B cell (primary cell): ENCODE results near the gene AGFG2. TPM values are rescaled to one million over a fixed set of nuclear protein-coding genes. Genes with fewer than 3 reads are reported as not detected.

ENCODE experiments used
- ATAC-seq: fragments of 200-7000 bp; cut with Tn5 transposase; one replicate; pipeline ENCODE4 v1.10.0; 2021; ENCODE audit warnings: low read depth, mild to moderate bottlenecking, moderate number of reproducible peaks, moderate library complexity
- CTCF ChIA-PET: fragments of 350-600 bp; sonication (Branson Sonifier 250); formaldehyde crosslinking; loops from one replicate; lab custom pipeline; 2021; ENCODE audit warnings: antibody characterized with exemption, inconsistent platforms; lab: Charles Lee
- POLR2A ChIA-PET: fragments of 350-600 bp; sonication (Branson Sonifier 250); formaldehyde crosslinking; loops from one replicate; lab custom pipeline; 2021; ENCODE audit warnings: antibody characterized with exemption; lab: Charles Lee
- DNase-seq: peaks from one replicate; pipeline ENCODE4 v3.0.0; 2013
- H2AFZ ChIP-seq: 2 replicates; pipeline ENCODE4 v1.6.1; 2012; ENCODE audit warnings: mild to moderate bottlenecking, low read depth, low read length; ENCODE audit not compliant: insufficient read depth, poor library complexity, severe bottlenecking
- H3K27ac ChIP-seq, 2 donors: 1 replicate in 1 of 2; 2 replicates in 1 of 2; pipeline ENCODE4 v1.5.1; 2012 to 2013; ENCODE audit warnings: low read length in 2 of 2, mild to moderate bottlenecking in 2 of 2, moderate library complexity in 1 of 2
- H3K27me3 ChIP-seq, 4 experiments: fragments of 200-600 bp in 1 of 4; sonication (generic) in 1 of 4; replicated peaks in 1 of 4; 1 replicate in 2 of 4; 2 replicates in 2 of 4; pipeline versions ENCODE4 v1.6.1 to v1.7.0; 2013 to 2016; ENCODE audit warnings: low read length in 3 of 4, mild to moderate bottlenecking in 2 of 4, mixed read lengths in 1 of 4, moderate library complexity in 1 of 4; ENCODE audit not compliant: insufficient read depth in 4 of 4, control insufficient read depth in 3 of 4; ENCODE audit errors: control extremely low read depth in 1 of 4
- H3K36me3 ChIP-seq, 2 experiments: replicated peaks in 1 of 2; 1 replicate in 1 of 2; 2 replicates in 1 of 2; pipeline versions ENCODE4 v1.6.1 to v1.7.1; 2013; ENCODE audit warnings: low read length in 1 of 2; ENCODE audit not compliant: insufficient read depth in 2 of 2, control insufficient read depth in 1 of 2; ENCODE audit errors: control extremely low read depth in 1 of 2, extremely low read depth in 1 of 2
- H3K4me1 ChIP-seq, 2 donors: fragments of 200-600 bp in 1 of 2; sonication (generic) in 1 of 2; 1 replicate in 1 of 2; 2 replicates in 1 of 2; pipeline versions ENCODE4 v1.5.1 to v1.6.1; 2013 to 2017; ENCODE audit warnings: low read length in 2 of 2; ENCODE audit not compliant: control insufficient read depth in 2 of 2, insufficient read depth in 2 of 2
- H3K4me2 ChIP-seq: replicated peaks from 2 replicates; pipeline ENCODE3; 2012; ENCODE audit warnings: mild to moderate bottlenecking, low read depth, low read length; ENCODE audit not compliant: poor library complexity, severe bottlenecking
- H3K4me3 ChIP-seq, 5 experiments: fragments of 200-600 bp in 1 of 5; sonication (generic) in 1 of 5; 1 replicate in 3 of 5; 2 replicates in 2 of 5; pipeline versions ENCODE4 v1.5.1 to v1.7.0; 2011 to 2016; ENCODE audit warnings: low read length in 4 of 5, mild to moderate bottlenecking in 4 of 5, low read depth in 2 of 5, control low read depth in 1 of 5, moderate library complexity in 1 of 5; ENCODE audit not compliant: insufficient read depth in 1 of 5; ENCODE audit errors: control extremely low read depth in 1 of 5, extremely low read depth in 1 of 5
- H3K79me2 ChIP-seq: fragments of 200-600 bp; sonication (generic); one replicate; pipeline ENCODE4 v1.6.0; 2016; ENCODE audit warnings: low read length; ENCODE audit not compliant: control insufficient read depth, insufficient read depth
- H3K9ac ChIP-seq: fragments of 200-600 bp; sonication (generic); 2 replicates; pipeline ENCODE4 v1.6.1; 2017; ENCODE audit warnings: mild to moderate bottlenecking, low read length, moderate library complexity
- H3K9me3 ChIP-seq, 3 donors: one replicate each; pipeline versions ENCODE4 v1.6.1 to v1.7.1; 2013; ENCODE audit warnings: low read length in 2 of 3; ENCODE audit not compliant: control insufficient read depth in 2 of 3, insufficient read depth in 1 of 3; ENCODE audit errors: control extremely low read depth in 1 of 3
- H4K20me1 ChIP-seq: 2 replicates; pipeline ENCODE4 v1.6.0; 2012; ENCODE audit warnings: mild to moderate bottlenecking, low read length; ENCODE audit not compliant: insufficient read depth, control insufficient read depth, poor library complexity, severe bottlenecking
- H3K27ac Mint-ChIP-seq: one replicate; pipeline ENCODE4 v1.8.0; 2021; ENCODE audit warnings: mixed read lengths
- H3K27me3 Mint-ChIP-seq: one replicate; pipeline ENCODE4 v1.8.0; 2021; ENCODE audit warnings: mixed read lengths
- H3K4me1 Mint-ChIP-seq: one replicate; pipeline ENCODE4 v1.8.0; 2021; ENCODE audit warnings: mixed read lengths
- H3K4me3 Mint-ChIP-seq: one replicate; pipeline ENCODE4 v1.8.0; 2021; ENCODE audit warnings: mixed read lengths
- H3K9me3 Mint-ChIP-seq: one replicate; pipeline ENCODE4 v1.8.0; 2022; ENCODE audit warnings: mixed read lengths; ENCODE audit not compliant: insufficient read depth
- CTCF ChIP-seq: fragments of 200-600 bp; IDR thresholded peaks from one replicate; pipeline ENCODE4 v1.8.0; 2022; ENCODE audit warnings: antibody characterized with exemption, mild to moderate bottlenecking
- EZH2 ChIP-seq: IDR thresholded peaks from 2 replicates; pipeline ENCODE4 v1.6.1; 2012; ENCODE audit warnings: borderline replicate concordance, low read depth, mild to moderate bottlenecking, moderate library complexity, low read length; ENCODE audit not compliant: insufficient read depth, poor library complexity, severe bottlenecking
- WGBS: methylation state at CpG from one replicate; pipeline ENCODE4 v1.1.5; 2013; ENCODE audit warnings: missing lambda C conversion rate; ENCODE audit not compliant: insufficient coverage; 5-methylcytosine and 5-hydroxymethylcytosine counted together
- intact Hi-C: fragments of 100-400 bp; cut with micrococcal nuclease; formaldehyde crosslinking; loops from one replicate; pipeline ENCODE4 v1.10.0; 2022
- polyA plus RNA-seq: library from polyadenylated mRNA; depleted of rRNA; stranded (reverse); fragments of >200 nt; gene quantifications from 2 replicates; pipeline ENCODE4 v1.2.3, GENCODE V29; 2012
- total RNA-seq, 2 donors: library from RNA; stranded (reverse); fragments of 120-200 nt in 1 of 2; gene quantifications; 1 replicate in 1 of 2; 2 replicates in 1 of 2; pipeline versions ENCODE4 v1.2.3 to v1.2.4, GENCODE V29; 2013 to 2022

Gene AGFG2
- total and polyA plus RNA-seq, 2 donors (not counting 1 experiment from before 2014, with no cell fraction given): 11.0 TPM

GRCh38 chr7:100606313-100606712 is 67.3 kb downstream of the AGFG2 start:
- 90% methylated on average over 11 of the region's 12 CpGs for WGBS
- Histone ChIP-seq H4K20me1 (no peaks in the 10 kb centered on the region), H2AFZ (no peak overlapping the region), H3K79me2 (no peaks in the 10 kb centered on the region), H3K27me3 (no peaks in the 10 kb centered on the region), H3K27ac (no peak overlapping the region), H3K4me1 (peaks cover 15 to 27% of the 10 kb centered on the region in 2 donors), H3K9me3 (no peaks in the 10 kb centered on the region), H3K36me3 (no peaks in the 10 kb centered on the region), H3K9ac (no peak overlapping the region), H3K4me3 (no peak overlapping the region), H3K4me2 (no peak overlapping the region)
- intact Hi-C loops: no loop called here
- ChIA-PET POLR2A (interaction anchor here (0.6 to 2.0 kb wide), 3 partner anchors 20 to 141 kb away, joined by 3 to 18 read pairs (median 5); partner anchors contain the start of genes FBXO24 and LRCH4), CTCF (interaction anchor here (0.6 to 1.8 kb wide), 6 partner anchors 15 to 99 kb away, joined by 3 to 5 read pairs (median 3); partner anchors contain the start of genes FBXO24, LRCH4 and POP7)
- Mint-ChIP-seq H3K4me3 (peak overlapping the region; percentile 90), H3K27ac (no peak overlapping the region), H3K9me3 (no peaks in the 10 kb centered on the region), H3K27me3 (no peaks in the 10 kb centered on the region), H3K4me1 (peaks cover 14% of the 10 kb centered on the region)
- no peak for ATAC-seq
- TF ChIP-seq EZH2: no peak
- no peak for TF ChIP-seq CTCF
- DNase-seq: no peak

GRCh38 chr7:100607111-100607510 is 68.1 kb downstream of the AGFG2 start:
- H3K9me3 ChIP-seq: no peaks in the 10 kb centered on the region
- H3K4me3 Mint-ChIP-seq: peak overlapping the region; percentile 56
- H3K36me3 ChIP-seq: no peaks in the 10 kb centered on the region
- ATAC-seq: no peak
- intact Hi-C loops: no loop called here
- ChIA-PET CTCF (interaction anchor here (0.6 to 1.7 kb wide), 5 partner anchors 16 to 85 kb away, joined by 3 to 4 read pairs (median 4); partner anchors contain the start of genes FBXO24 and LRCH4), POLR2A (no interaction called here)
- H3K27ac Mint-ChIP-seq: no peak overlapping the region
- H2AFZ ChIP-seq: no peak overlapping the region
- no peak for DNase-seq
- 94% methylated on average over 8 of the region's 8 CpGs for WGBS
- H3K9ac ChIP-seq: no peak overlapping the region
- H3K9me3 Mint-ChIP-seq: no peaks in the 10 kb centered on the region
- no peak overlapping the region for H3K4me3 ChIP-seq
- no peaks in the 10 kb centered on the region for H3K27me3 ChIP-seq
- TF ChIP-seq CTCF: no peak
- peaks cover 18% of the 10 kb centered on the region for H3K4me1 Mint-ChIP-seq
- peaks cover 15 to 29% of the 10 kb centered on the region in 2 donors for H3K4me1 ChIP-seq
- no peak overlapping the region for H3K27ac ChIP-seq
- H3K27me3 Mint-ChIP-seq: no peaks in the 10 kb centered on the region
- no peaks in the 10 kb centered on the region for H3K79me2 ChIP-seq
- no peak overlapping the region for H3K4me2 ChIP-seq
- H4K20me1 ChIP-seq: no peaks in the 10 kb centered on the region
